ENCODE measurements around the gene LMOD3.

DNA sequence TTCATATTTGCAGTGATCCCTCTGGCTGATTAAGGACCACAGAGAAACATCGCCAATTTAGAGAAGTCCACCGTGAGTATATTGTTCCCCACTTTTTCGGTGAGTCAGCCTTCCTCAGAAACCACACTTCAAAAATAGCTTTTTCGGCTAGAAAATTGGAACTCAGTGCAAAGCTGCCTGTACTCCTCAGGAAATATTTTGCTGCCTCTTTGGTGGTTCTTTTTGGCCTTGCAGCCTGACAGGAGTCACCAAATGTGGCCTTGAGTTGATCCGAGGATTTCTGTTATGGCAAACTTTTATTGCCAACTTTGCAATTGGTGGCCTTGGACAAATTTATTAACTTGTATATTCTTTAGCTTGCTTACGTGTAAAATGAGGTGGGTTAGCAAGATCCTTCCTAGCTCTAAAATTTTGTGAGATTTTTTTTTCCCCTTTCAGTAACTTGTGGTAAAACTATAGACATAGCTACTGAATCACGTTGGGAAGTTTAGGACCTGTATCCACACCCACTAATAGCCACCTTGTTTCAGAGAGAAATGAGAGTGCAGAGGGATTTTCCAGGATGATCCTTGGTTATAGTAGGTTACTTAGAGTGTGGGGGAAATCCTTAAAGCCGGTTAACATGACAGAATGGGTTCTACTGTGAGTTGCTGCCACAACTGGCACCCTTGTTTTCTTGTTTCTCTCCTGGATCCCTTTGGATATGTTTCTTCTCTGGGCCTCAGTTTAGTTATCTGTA lies 27.8 kb downstream of the LMOD3 start:
- TF ChIP-seq, protein P1, sequence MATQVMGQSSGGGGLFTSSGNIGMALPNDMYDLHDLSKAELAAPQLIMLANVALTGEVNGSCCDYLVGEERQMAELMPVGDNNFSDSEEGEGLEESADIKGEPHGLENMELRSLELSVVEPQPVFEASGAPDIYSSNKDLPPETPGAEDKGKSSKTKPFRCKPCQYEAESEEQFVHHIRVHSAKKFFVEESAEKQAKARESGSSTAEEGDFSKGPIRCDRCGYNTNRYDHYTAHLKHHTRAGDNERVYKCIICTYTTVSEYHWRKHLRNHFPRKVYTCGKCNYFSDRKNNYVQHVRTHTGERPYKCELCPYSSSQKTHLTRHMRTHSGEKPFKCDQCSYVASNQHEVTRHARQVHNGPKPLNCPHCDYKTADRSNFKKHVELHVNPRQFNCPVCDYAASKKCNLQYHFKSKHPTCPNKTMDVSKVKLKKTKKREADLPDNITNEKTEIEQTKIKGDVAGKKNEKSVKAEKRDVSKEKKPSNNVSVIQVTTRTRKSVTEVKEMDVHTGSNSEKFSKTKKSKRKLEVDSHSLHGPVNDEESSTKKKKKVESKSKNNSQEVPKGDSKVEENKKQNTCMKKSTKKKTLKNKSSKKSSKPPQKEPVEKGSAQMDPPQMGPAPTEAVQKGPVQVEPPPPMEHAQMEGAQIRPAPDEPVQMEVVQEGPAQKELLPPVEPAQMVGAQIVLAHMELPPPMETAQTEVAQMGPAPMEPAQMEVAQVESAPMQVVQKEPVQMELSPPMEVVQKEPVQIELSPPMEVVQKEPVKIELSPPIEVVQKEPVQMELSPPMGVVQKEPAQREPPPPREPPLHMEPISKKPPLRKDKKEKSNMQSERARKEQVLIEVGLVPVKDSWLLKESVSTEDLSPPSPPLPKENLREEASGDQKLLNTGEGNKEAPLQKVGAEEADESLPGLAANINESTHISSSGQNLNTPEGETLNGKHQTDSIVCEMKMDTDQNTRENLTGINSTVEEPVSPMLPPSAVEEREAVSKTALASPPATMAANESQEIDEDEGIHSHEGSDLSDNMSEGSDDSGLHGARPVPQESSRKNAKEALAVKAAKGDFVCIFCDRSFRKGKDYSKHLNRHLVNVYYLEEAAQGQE (IDR thresholded peaks at IDR 0.05; ENCODE audit: insufficient replicate concordance, low read depth): no peak
- TF ChIP-seq, protein P2, sequence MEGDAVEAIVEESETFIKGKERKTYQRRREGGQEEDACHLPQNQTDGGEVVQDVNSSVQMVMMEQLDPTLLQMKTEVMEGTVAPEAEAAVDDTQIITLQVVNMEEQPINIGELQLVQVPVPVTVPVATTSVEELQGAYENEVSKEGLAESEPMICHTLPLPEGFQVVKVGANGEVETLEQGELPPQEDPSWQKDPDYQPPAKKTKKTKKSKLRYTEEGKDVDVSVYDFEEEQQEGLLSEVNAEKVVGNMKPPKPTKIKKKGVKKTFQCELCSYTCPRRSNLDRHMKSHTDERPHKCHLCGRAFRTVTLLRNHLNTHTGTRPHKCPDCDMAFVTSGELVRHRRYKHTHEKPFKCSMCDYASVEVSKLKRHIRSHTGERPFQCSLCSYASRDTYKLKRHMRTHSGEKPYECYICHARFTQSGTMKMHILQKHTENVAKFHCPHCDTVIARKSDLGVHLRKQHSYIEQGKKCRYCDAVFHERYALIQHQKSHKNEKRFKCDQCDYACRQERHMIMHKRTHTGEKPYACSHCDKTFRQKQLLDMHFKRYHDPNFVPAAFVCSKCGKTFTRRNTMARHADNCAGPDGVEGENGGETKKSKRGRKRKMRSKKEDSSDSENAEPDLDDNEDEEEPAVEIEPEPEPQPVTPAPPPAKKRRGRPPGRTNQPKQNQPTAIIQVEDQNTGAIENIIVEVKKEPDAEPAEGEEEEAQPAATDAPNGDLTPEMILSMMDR (IDR thresholded peaks at IDR 0.05; ENCODE audit: insufficient read depth, low read length): no peak
- TF ChIP-seq GABPA (IDR thresholded peaks at IDR 0.05; ENCODE audit: low read depth): no peak
- no peak for TF ChIP-seq POLR2AphosphoS5 (IDR thresholded peaks at IDR 0.05; ENCODE audit: low read depth)
